Gastrocnemius medialis (tissue), 4 donors: Measurements from ENCODE around the gene SYTL1. TPM values are rescaled to one million over a fixed set of nuclear protein-coding genes. Genes with fewer than 3 reads are reported as not detected.

Experiments
- ATAC-seq, 2 donors: fragments of 150-250 bp; one replicate each; pipeline ENCODE4 v1.9.1; 2016
- DNase-seq, 2 donors: peaks; one replicate each; pipeline ENCODE4 v3.0.0-alpha.2; 2019
- H3K27ac ChIP-seq, 4 donors: fragments of 200-600 bp; sonication (generic); 1 replicate in 1 of 4; 2 replicates in 3 of 4; pipeline ENCODE4 v1.5.1; 2016 to 2018; ENCODE audit warnings: mild to moderate bottlenecking in 2 of 4, moderate library complexity in 1 of 4
- H3K27me3 ChIP-seq, 3 donors: fragments of 200-600 bp; sonication (generic) in 2 of 3; 1 replicate in 1 of 3; 2 replicates in 2 of 3; pipeline versions ENCODE4 v1.5.1 to v1.6.0; 2016 to 2019; ENCODE audit warnings: mild to moderate bottlenecking in 1 of 3, moderate library complexity in 1 of 3
- H3K36me3 ChIP-seq, 2 donors: fragments of 200-600 bp; sonication (generic) in 1 of 2; one replicate each; pipeline ENCODE4 v1.5.1; 2017 to 2018
- H3K4me1 ChIP-seq, 2 donors: fragments of 200-600 bp; sonication (generic) in 1 of 2; one replicate each; pipeline ENCODE4 v1.5.1; 2016 to 2017; ENCODE audit warnings: mild to moderate bottlenecking in 2 of 2
- H3K4me3 ChIP-seq, 4 donors: fragments of 200-600 bp; sonication (generic) in 3 of 4; 1 replicate in 1 of 4; 2 replicates in 3 of 4; pipeline ENCODE4 v1.5.1; 2016 to 2019; ENCODE audit warnings: mild to moderate bottlenecking in 2 of 4
- H3K9me3 ChIP-seq, 3 donors: fragments of 200-600 bp; sonication (generic) in 2 of 3; 1 replicate in 1 of 3; 2 replicates in 2 of 3; pipeline ENCODE4 v1.5.1; 2016 to 2019
- POLR2A ChIP-seq, 2 donors: fragments of 450-650 bp; IDR thresholded peaks; one replicate each; pipeline ENCODE4 v1.6.1; 2017; ENCODE audit warnings: antibody characterized with exemption in 2 of 2, mild to moderate bottlenecking in 2 of 2, moderate library complexity in 2 of 2
- in situ Hi-C, 4 donors: fragments of 200-750 bp; cut with MboI; loops; one replicate each; pipeline versions ENCODE4 v1.15.0 to v1.8.0; 2017; ENCODE audit warnings: low sequenced_read_pairs in 4 of 4
- intact Hi-C: fragments of 100-400 bp; cut with DNase I; formaldehyde crosslinking; loops from one replicate; pipeline ENCODE4 v1.15.1; 2023; ENCODE audit warnings: low total_unique reads
- total RNA-seq, 4 donors: library from RNA; depleted of rRNA; stranded (reverse); fragments of >200 nt; gene quantifications; one replicate each; pipeline versions ENCODE4 v1.1.0 to v1.2.3, GENCODE V29; 2016
- TF ChIP-seq, protein P1 (sequence below), 5 experiments: fragments of 450-650 bp in 3 of 5; fragments of 200-600 bp in 2 of 5; sonication (generic) in 2 of 5; IDR thresholded peaks in 4 of 5; conservative IDR thresholded peaks in 1 of 5; 1 replicate in 4 of 5; 2 replicates in 1 of 5; pipeline ENCODE4 v1.5.1; 2016 to 2019; ENCODE audit warnings: antibody characterized with exemption in 5 of 5, mild to moderate bottlenecking in 3 of 5, moderate library complexity in 3 of 5

The SYTL1 gene
- total RNA-seq, 4 donors from 2014 or later: 0.66 TPM; not detected in 3

DNA sequence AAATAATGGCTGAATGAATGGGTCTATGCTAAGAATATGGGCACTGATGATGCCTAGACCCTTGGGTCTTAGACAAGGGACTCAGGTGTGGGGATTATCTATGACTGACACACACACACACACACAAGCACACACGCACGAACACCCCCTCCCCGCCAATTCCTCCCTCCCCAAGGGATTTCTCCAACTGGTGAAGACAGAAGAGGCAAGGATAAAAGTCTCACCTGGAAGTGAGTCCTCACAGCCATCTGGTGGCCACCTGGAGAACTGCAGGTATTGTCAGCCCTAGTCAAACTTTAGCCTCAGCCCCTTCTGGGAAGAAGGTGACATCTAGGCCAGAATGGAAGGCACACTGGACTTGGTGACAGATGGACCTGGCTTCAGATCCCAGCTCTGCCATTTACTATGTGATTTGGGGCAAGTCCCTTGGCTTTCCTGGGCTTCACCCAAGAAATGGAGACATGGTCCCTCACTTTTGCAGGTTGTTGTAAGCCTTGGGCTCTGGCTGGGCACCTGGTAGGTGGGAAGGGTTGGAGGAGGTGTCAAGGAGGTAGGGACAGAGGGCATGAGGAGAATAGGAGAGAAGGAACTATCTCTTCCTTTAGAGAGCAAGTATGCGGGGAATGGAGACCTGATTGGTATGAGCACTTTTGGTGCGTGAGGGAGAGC is 46.6 kb downstream of the SYTL1 start:
- Histone ChIP-seq H3K27me3 (no peaks in the 10 kb centered on the region), H3K4me3 (no peak overlapping the region), H3K27ac (peak overlapping the region in 2 of 4 donors; percentile 5 to 46), H3K4me1 (peaks cover 12 to 13% of the 10 kb centered on the region in 2 donors), H3K9me3 (no peaks in the 10 kb centered on the region), H3K36me3 (no peaks in the 10 kb centered on the region)
- no peak for TF ChIP-seq POLR2A (IDR thresholded peaks at IDR 0.05)
- TF ChIP-seq, protein P1, sequence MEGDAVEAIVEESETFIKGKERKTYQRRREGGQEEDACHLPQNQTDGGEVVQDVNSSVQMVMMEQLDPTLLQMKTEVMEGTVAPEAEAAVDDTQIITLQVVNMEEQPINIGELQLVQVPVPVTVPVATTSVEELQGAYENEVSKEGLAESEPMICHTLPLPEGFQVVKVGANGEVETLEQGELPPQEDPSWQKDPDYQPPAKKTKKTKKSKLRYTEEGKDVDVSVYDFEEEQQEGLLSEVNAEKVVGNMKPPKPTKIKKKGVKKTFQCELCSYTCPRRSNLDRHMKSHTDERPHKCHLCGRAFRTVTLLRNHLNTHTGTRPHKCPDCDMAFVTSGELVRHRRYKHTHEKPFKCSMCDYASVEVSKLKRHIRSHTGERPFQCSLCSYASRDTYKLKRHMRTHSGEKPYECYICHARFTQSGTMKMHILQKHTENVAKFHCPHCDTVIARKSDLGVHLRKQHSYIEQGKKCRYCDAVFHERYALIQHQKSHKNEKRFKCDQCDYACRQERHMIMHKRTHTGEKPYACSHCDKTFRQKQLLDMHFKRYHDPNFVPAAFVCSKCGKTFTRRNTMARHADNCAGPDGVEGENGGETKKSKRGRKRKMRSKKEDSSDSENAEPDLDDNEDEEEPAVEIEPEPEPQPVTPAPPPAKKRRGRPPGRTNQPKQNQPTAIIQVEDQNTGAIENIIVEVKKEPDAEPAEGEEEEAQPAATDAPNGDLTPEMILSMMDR (IDR thresholded peaks at IDR 0.05 in 4 of 5, conservative IDR thresholded peaks at IDR 0.05 in 1 of 5): peak; percentile 77 to 93 (median 89)
- in situ Hi-C loops (loop anchor here in 2 of 4 donors (5.0 kb wide), 1 partner anchor 86 kb away; no protein-coding TSS in a partner anchor), intact Hi-C loops (loop anchor here (1.0 to 5.0 kb wide), 4 partner anchors 22 to 286 kb away; partner anchors contain the start of gene MAP3K6)
- ATAC-seq: peak in 1 of 2 donors; percentile 69
- DNase-seq: peak; percentile 57 to 66

DNA sequence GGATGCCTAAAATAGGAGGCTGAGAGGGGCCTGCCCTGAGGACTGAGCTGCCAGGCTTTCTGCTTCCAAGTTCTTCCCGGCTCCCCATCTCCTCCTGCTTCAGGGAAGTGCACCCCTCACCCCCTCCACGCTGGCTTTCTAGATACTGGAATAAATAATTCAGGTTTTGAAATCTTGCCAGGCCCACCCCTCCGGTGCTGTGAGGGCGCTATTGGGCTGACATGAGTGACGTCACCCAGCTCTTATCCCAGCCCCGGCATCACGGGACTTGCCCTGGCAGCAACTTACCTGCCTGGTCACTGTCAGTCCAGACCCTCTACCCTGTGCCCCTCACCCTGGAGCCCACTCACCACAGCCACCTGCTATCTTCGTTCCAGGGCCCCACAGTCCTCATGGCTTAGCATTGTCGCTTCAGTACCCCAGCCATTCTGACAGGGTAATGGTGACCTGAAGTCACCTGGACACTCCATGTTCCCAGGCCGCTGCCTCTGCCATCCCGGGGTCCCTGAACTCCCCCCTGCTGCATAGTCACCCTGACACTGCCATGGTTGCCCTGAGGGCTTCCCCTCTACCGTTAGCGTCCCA is 49.8 kb downstream of the SYTL1 start:
- peak overlapping the region; percentile 50 to 65 (median 54) for H3K4me3 ChIP-seq
- H3K4me1 ChIP-seq: peaks cover 12 to 19% of the 10 kb centered on the region in 2 donors
- no peaks in the 10 kb centered on the region for H3K27me3 ChIP-seq
- H3K36me3 ChIP-seq: no peaks in the 10 kb centered on the region
- peak overlapping the region; percentile 21 to 67 (median 55) for H3K27ac ChIP-seq
- ATAC-seq (no peak), DNase-seq (no peak)
- in situ Hi-C loops: loop anchor here (5.0 to 10.0 kb wide), 5 partner anchors 34 to 273 kb away; partner anchors contain the start of gene AHDC1 (in 2 of the 4)
- no peaks in the 10 kb centered on the region for H3K9me3 ChIP-seq
- intact Hi-C loops: loop anchor here (1.0 to 2.0 kb wide), 2 partner anchors 26 to 271 kb away; no protein-coding TSS in a partner anchor
- TF ChIP-seq, protein P1 (IDR thresholded peaks at IDR 0.05 in 4 of 5, conservative IDR thresholded peaks at IDR 0.05 in 1 of 5): no peak
- peak in 1 of 2 donors; percentile 33 for TF ChIP-seq POLR2A (IDR thresholded peaks at IDR 0.05)

DNA sequence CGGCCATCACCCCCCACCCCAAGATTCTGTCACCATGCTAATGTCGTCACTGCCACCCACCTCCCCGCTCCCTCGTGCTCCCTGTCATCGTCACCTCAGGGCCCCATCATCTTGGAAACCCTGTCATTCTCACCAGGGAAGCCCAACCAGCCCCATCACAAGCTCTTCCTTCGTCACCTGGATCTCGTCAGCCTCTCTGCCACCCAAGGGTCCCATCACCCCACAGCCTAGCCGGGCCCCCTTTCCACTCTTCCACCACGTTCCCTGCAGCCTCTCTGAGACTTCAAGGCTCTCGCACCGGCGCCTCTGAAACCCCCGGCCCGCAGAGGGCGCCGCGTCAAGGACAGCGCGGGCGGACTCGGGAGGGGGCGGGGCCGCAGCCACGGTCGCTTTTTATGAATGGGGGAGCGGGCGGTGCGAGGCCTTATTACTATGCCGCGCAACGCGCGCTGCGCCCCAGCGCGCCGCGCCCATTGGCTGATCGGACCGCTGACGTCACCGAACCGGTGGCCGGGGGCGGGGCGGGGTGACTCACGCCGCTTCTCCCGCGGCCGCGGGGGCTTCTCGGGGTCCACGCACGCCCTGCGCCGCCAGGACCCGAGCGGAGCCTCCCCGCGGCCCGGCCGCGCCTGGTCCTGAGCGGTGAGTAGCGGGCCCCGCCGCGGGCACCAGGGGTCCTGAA is 50.4 kb downstream of the SYTL1 start, which contains the start of gene GPR3:
GPR3 (plus strand) TSS at position 527 of the 682 bp plus-strand sequence. CDS start 1,177 bp downstream, outside the sequence.
- ATAC-seq (peak; percentile 70), DNase-seq (peak; percentile 77 to 84)
- H3K9me3 ChIP-seq: no peaks in the 10 kb centered on the region
- in situ Hi-C loops: loop anchor here (5.0 to 10.0 kb wide), 5 partner anchors 35 to 273 kb away; partner anchors contain the start of gene AHDC1 (in 2 of the 4)
- TF ChIP-seq, protein P1 (IDR thresholded peaks at IDR 0.05 in 4 of 5, conservative IDR thresholded peaks at IDR 0.05 in 1 of 5): peak; percentile 32 to 65 (median 62)
- peak; percentile 27 to 53 for TF ChIP-seq POLR2A (IDR thresholded peaks at IDR 0.05)
- intact Hi-C loops: loop anchor here (1.0 to 2.0 kb wide), 2 partner anchors 27 to 271 kb away; no protein-coding TSS in a partner anchor
- peak within 1 kb of the TSS; percentile 44 to 67 (median 62) for H3K27ac ChIP-seq
- H3K4me1 ChIP-seq: peaks cover 17 to 19% of the 10 kb centered on the region in 2 donors
- no peaks in the 10 kb centered on the region for H3K36me3 ChIP-seq
- H3K27me3 ChIP-seq: no peaks in the 10 kb centered on the region
- H3K4me3 ChIP-seq: peak within 1 kb of the TSS; percentile 50 to 65 (median 54)
